Thymus (tissue), 11 donors: ENCODE results near the gene ZDHHC3. TPM values are rescaled to one million over a fixed set of nuclear protein-coding genes. Genes with fewer than 3 reads are reported as not detected.
A peak's percentile ranks its signal among the peaks of the same experiment; 100 is the strongest.

Source experiments
- DNase-seq, 9 donors: peaks; one replicate each; pipeline ENCODE4 v3.0.0-alpha.2; 2013; ENCODE audit warnings: low spot score in 9 of 9, low read depth in 6 of 9, missing footprints in 1 of 9
- H3K27ac ChIP-seq, 2 donors: one replicate each; pipeline ENCODE4 v1.5.1; 2013; ENCODE audit warnings: control low read depth in 1 of 2, low read depth in 1 of 2, low read length in 1 of 2, mild to moderate bottlenecking in 1 of 2, moderate library complexity in 1 of 2
- H3K27me3 ChIP-seq, 2 donors: one replicate each; pipeline ENCODE4 v1.5.1; 2013; ENCODE audit warnings: low read length in 1 of 2; ENCODE audit not compliant: control insufficient read depth in 2 of 2, insufficient read depth in 1 of 2
- H3K36me3 ChIP-seq, 2 donors: one replicate each; pipeline ENCODE4 v1.5.1; 2013; ENCODE audit warnings: low read length in 1 of 2, mild to moderate bottlenecking in 1 of 2, moderate library complexity in 1 of 2; ENCODE audit not compliant: control insufficient read depth in 2 of 2, insufficient read depth in 2 of 2
- H3K4me1 ChIP-seq, 2 donors: one replicate each; pipeline ENCODE4 v1.5.1; 2013; ENCODE audit warnings: low read length in 2 of 2; ENCODE audit not compliant: control insufficient read depth in 2 of 2, insufficient read depth in 2 of 2
- H3K4me3 ChIP-seq, 2 donors: one replicate each; pipeline ENCODE4 v1.5.1; 2013; ENCODE audit warnings: low read length in 2 of 2, control low read depth in 1 of 2, mild to moderate bottlenecking in 1 of 2
- H3K9me3 ChIP-seq, 2 donors: one replicate each; pipeline ENCODE4 v1.5.1; 2013; ENCODE audit warnings: low read length in 1 of 2, mild to moderate bottlenecking in 1 of 2; ENCODE audit not compliant: control insufficient read depth in 2 of 2, insufficient read depth in 1 of 2
- WGBS: extraction: QIAGEN DNeasy Blood & Tissue Kit; methylation state at CpG from one replicate; pipeline ENCODE4 v1.1.7; 2013; 5-methylcytosine and 5-hydroxymethylcytosine counted together
- polyA plus RNA-seq: library from polyadenylated mRNA; stranded (reverse); fragments of 200-250 nt; gene quantifications from one replicate; pipeline ENCODE4 v1.2.3, GENCODE V29; 2013
- total RNA-seq: library from RNA; stranded (reverse); fragments of 120-200 nt; gene quantifications from one replicate; pipeline ENCODE4 v1.2.4, GENCODE V29; 2013
- donor health status: healthy.

Gene ZDHHC3
- total and polyA plus RNA-seq, 2 donors = 24.3 to 33.1 TPM

GRCh38 chr3:44918087-44918486 is 57.9 kb downstream of the ZDHHC3 start:
- H3K4me1 ChIP-seq = no peaks in the 10 kb centered on the region
- H3K4me3 ChIP-seq = no peak overlapping the region
- H3K27ac ChIP-seq = no peak overlapping the region
- H3K9me3 ChIP-seq = no peaks in the 10 kb centered on the region
- H3K27me3 ChIP-seq = no peaks in the 10 kb centered on the region
- no peak for DNase-seq
- WGBS = 90% methylated on average over 12 of the region's 12 CpGs
- H3K36me3 ChIP-seq = peaks cover 21% of the 10 kb centered on the region in 2 donors

- no peak overlapping the region for H3K27ac ChIP-seq
- no peak for DNase-seq
- no peaks in the 10 kb centered on the region for H3K27me3 ChIP-seq
- no peak overlapping the region for H3K4me3 ChIP-seq
- 93% methylated on average over 8 of the region's 8 CpGs for WGBS
- no peaks in the 10 kb centered on the region for H3K4me1 ChIP-seq
- no peaks in the 10 kb centered on the region for H3K9me3 ChIP-seq
- peaks cover 6 to 13% of the 10 kb centered on the region in 2 donors for H3K36me3 ChIP-seq
Measured at GRCh38 chr3:44915702-44916438, 60.1 kb downstream of the ZDHHC3 start.

- whole genome bisulfite sequencing = 82% methylated on average over 4 of the region's 4 CpGs
- H3K4me1 ChIP-seq = no peaks in the 10 kb centered on the region
- no peak overlapping the region for H3K27ac ChIP-seq
- H3K9me3 ChIP-seq = no peaks in the 10 kb centered on the region
- no peak overlapping the region for H3K4me3 ChIP-seq
- DNase-seq = no peak
- peaks cover 6% of the 10 kb centered on the region in 2 donors for H3K36me3 ChIP-seq
- no peaks in the 10 kb centered on the region for H3K27me3 ChIP-seq
Measured at GRCh38 chr3:44914936-44915335, 61.0 kb downstream of the ZDHHC3 start.

GRCh38 chr3:44913868-44914468 is 62.0 kb downstream of the ZDHHC3 start:
- Histone ChIP-seq H3K4me1 (no peaks in the 10 kb centered on the region), H3K9me3 (no peaks in the 10 kb centered on the region), H3K27ac (no peak overlapping the region), H3K36me3 (peaks cover 6% of the 10 kb centered on the region in 2 donors), H3K4me3 (no peak overlapping the region), H3K27me3 (no peaks in the 10 kb centered on the region)
- WGBS = 40% methylated on average over 4 of the region's 4 CpGs
- DNase-seq = peak; percentile 11 to 77 (median 61)

- WGBS = 95% methylated on average over 3 of the region's 3 CpGs
- DNase-seq = no peak
- Histone ChIP-seq H3K4me3 (no peak overlapping the region), H3K36me3 (no peaks in the 10 kb centered on the region), H3K4me1 (no peaks in the 10 kb centered on the region), H3K27me3 (no peaks in the 10 kb centered on the region), H3K9me3 (no peaks in the 10 kb centered on the region), H3K27ac (no peak overlapping the region)
Measured at GRCh38 chr3:44910693-44911092, 65.3 kb downstream of the ZDHHC3 start.

GRCh38 chr3:44909063-44909462 is 66.9 kb downstream of the ZDHHC3 start:
- no peaks in the 10 kb centered on the region for H3K36me3 ChIP-seq
- no peaks in the 10 kb centered on the region for H3K4me1 ChIP-seq
- no peaks in the 10 kb centered on the region for H3K27me3 ChIP-seq
- no peaks in the 10 kb centered on the region for H3K9me3 ChIP-seq
- no peak overlapping the region for H3K4me3 ChIP-seq
- no peak for DNase-seq
- WGBS = 21% methylated on average over 2 of the region's 2 CpGs
- no peak overlapping the region for H3K27ac ChIP-seq

- no peaks in the 10 kb centered on the region for H3K36me3 ChIP-seq
- no peak overlapping the region for H3K4me3 ChIP-seq
- H3K4me1 ChIP-seq = no peaks in the 10 kb centered on the region
- H3K27ac ChIP-seq = no peak overlapping the region
- no peaks in the 10 kb centered on the region for H3K9me3 ChIP-seq
- no peaks in the 10 kb centered on the region for H3K27me3 ChIP-seq
- 73% methylated on average over 4 of the region's 4 CpGs for WGBS
- DNase-seq = no peak
Measured at GRCh38 chr3:44907612-44908011, 68.4 kb downstream of the ZDHHC3 start.

GRCh38 chr3:44906997-44907396 is 69.0 kb downstream of the ZDHHC3 start:
- Histone ChIP-seq H3K9me3 (no peaks in the 10 kb centered on the region), H3K4me3 (no peak overlapping the region), H3K27ac (no peak overlapping the region), H3K4me1 (no peaks in the 10 kb centered on the region), H3K36me3 (no peaks in the 10 kb centered on the region), H3K27me3 (no peaks in the 10 kb centered on the region)
- DNase-seq = no peak
- WGBS = 95% methylated on average over 4 of the region's 4 CpGs

- DNase-seq = no peak
- Histone ChIP-seq H3K4me1 (no peaks in the 10 kb centered on the region), H3K27me3 (no peaks in the 10 kb centered on the region), H3K9me3 (no peaks in the 10 kb centered on the region), H3K27ac (no peak overlapping the region), H3K4me3 (no peak overlapping the region), H3K36me3 (no peaks in the 10 kb centered on the region)
- WGBS = 86% methylated on average over 3 of the region's 3 CpGs
Measured at GRCh38 chr3:44905446-44906157, 70.4 kb downstream of the ZDHHC3 start.
